NCI-H1417 (cell line): ENCODE results near the gene PDE4B.

ENCODE experiments used
- DNase-seq, 3 experiments: peaks; one replicate each; lab custom pipeline; 2025; lab: John Stamatoyannopoulos, UW

The PDE4B gene

DNA sequence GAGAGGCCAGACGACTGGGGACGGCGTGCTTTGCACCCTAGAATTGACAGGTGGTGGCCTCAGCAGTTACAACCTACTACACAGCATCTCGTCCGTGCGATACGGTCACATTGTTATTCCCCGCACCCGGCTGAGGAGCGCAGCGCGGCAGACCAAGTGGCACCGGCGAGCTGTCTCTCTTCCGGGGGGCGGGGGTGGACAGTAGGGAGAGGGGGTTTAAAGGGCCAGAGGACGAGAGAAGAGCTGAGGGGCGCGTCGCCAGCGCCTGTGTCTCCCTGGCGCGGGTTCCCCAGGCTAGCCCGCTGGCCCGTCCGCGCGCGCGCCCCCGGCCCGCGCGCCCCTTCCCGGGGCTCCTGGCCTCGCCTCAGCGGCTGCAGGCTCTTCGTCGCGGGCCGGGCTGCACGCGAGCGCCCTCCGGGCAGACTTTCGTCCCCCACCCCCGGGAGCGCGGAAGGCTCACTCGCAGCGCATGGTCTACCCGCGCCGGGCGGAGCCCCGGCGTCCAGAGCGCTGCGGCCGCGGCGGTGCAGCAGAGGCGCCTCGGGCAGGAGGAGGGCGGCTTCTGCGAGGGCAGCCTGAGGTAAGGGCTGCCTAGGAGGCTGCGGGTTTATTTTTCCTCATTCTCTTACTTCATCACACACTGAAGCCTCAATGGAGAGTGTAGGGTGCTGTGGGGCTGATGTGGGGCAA is at the start of gene PDE4B:
PDE4B (plus strand) TSS at position 227 of the 690 bp plus-strand sequence.
- peak; percentile 21 to 83 (median 79) for DNase-seq

DNA sequence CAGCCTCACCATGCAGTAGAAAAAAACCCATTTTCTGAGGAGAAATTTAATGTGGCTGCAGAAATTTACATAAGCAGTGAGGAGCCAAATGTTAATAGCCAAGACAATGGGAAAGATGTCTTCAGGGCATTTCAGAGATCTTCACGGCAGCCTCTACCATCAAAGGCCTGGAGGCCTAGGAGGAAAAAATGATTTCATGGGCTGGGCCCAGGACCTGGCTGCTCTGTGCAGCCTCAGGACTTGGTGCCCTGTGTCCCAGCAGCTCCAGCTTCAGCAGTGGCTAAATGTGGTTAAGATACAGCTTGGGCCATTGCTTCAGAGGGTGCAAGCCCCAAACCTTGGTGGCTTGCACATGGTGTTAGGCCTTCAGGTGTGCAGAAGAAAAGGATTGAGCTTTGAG is 48.0 kb upstream of the PDE4B start:
- no peak for DNase-seq

- no peak for DNase-seq
Observed at GRCh38 chr1:65751961-65752360, 40.7 kb upstream of the PDE4B start.

DNA sequence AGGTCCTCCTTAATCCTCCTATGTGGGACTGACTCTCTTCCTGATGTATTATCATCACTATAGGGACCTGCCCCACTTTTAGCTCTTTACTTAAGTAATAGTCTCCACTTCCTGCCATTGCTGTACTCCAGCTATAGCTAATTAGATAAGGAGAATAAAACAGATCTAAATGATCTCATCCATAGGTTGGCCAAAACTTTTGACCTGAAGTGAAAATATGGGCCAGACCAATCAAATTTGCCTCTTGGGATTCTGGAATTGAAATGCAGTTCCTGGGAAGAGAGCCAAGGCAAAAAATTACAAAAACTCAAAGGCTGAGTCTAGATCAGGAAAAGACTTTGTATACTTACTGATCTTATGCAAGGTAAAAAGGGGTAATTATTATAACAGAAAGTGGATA is 36.1 kb upstream of the PDE4B start:
- no peak for DNase-seq

DNA sequence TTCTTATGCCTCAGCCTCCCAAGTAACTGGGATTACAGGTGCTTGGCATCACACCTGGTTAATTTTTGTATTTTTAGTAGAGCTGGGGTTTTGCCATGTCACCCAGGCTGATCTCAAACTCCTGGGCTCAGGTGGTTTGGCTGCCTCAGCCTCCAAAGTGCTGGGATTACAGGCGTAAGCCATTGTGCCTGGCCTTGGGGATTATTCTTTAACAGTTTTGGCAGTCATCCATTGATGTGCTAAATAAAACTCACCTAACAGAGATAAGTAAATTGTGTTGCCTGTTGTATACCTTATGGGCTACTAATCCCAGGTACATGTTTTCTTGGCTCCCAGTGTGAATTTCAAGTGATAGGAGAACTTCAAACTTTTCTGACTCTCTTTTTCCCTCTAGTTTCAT is 35.2 kb upstream of the PDE4B start:
- DNase-seq: no peak

DNA sequence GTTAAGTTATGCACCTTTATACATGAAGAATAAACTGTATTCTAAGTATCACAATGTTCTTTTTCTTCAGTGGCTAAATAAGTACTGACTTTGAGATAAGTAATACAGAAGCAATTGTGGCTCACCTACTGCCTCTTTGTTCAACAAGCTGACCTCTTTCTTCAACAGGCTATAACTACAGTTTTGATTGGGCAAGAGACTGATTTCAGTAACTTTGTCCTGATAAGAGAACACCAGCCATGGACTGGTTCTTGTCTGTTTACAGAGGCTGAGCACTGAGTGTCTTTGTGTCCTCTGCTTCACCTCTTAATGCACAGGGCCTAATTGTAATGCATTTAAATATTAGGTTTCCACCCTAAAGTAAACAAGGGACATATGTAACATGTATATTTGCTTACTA is 34.6 kb upstream of the PDE4B start:
- DNase-seq: peak in 1 of 3 experiments; percentile 4

GRCh38 chr1:65759516-65759915 is 33.2 kb upstream of the PDE4B start:
- DNase-seq: no peak

DNA sequence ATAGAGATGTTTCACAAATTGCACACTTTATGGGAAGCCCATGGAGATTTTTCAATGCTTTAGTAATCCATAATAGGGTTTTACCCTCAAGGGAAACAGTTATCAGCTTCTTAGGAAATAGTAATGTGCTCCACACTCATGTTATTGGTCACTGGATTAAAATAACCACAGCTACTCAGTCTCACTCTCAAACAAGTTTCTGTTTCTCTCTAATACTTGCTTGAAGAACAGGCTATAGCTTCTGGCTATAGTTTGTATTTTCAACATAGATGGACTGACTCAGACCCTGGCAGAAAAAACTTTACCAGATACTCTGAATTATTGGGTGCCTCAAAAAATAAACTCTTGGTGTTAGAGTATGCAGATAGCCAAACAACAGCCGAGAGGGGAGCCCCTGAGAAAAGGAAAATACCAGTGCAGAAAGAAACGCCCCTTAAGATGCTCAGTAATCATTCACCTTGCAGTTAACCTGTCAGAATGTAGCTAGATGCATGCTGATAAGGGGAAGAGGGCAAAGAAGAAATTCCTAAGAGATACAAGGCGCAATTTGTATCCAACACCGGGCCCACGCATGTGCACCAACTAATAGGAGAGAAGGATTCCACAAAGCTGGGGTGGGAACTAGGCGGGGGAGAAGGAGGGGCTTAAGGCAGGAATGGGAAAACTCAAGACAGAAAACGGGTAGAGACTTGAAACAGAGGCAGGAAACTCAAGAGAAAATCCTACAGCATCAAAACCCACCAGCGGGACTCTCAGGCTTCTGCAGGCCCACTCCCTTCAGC is 30.4 kb upstream of the PDE4B start:
- DNase-seq: no peak

- DNase-seq: peak in 1 of 3 experiments; percentile 50
Observed at GRCh38 chr1:65764052-65764451, 28.6 kb upstream of the PDE4B start.

DNA sequence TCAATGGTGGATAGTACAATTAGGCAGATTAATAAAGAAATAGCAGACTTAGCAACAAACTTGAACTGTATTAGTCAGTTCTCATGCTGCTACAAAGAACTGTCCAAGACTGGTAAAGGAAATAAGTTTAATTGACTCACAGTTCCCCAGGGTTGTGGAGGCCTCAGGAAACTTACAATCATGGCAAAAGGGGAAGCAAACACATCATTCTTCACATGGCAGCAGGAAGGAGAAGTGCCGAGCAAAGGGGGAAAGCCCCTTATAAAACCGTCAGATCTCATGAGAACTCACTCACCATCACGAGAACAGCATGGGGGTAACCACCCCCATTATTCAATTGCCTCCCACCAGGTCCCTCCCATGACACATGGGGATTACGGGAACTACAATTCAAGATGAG is 27.1 kb upstream of the PDE4B start:
- DNase-seq: no peak

DNA sequence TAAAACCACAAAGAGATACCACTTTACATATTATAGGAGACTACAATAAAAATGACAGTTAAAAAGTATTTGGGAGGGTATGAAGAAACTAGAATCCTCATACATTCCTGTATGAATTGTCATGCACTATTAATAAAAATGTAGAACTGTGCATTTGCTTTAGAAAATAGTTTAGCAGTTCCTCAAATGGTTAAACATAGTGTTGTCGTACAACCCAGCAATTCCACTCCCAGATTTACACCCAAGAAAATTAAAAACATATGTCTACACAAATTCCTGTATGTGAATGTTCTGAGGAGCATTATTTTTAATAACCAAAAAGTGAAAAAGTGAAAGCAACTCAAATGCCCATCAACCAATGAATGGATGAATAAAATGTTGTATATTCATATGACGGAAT is 23.1 kb upstream of the PDE4B start:
- no peak for DNase-seq

- DNase-seq: no peak
Observed at GRCh38 chr1:65772607-65773006, 20.1 kb upstream of the PDE4B start.

DNA sequence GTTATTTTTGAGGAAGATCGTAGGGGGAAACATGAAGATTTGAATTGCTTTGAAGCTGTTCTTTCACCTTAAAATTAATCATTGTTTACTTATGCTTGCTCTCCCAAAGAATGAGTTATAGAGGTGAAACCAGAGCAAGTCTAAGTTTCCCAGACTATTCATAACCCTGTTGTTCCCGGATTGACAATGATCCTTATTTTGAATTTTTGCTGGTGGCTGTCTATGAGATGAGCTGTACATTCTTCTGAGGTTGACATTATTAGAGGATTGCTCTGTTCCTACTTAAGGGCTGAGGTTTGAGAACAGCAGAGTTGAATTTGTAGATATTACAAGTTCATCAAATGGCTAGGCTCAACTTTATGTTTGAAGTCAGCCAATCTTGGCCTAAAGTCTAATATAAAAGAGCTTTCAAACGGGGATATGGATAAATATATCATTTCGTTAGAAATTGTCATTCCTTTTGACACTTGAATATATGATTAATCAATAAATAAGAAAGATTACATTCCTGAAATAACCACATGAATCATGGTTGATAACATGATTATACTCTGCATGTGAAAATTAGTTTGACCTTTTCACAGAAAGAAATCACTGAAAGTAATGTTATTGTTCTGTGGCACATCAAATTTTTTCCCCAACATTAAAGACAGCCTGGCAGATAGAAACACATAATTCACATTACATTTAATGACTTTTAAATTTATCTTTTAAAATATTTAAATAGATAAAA is 19.1 kb upstream of the PDE4B start:
- DNase-seq: no peak

- no peak for DNase-seq
Observed at GRCh38 chr1:65788762-65789161, 3.9 kb upstream of the PDE4B start.

DNA sequence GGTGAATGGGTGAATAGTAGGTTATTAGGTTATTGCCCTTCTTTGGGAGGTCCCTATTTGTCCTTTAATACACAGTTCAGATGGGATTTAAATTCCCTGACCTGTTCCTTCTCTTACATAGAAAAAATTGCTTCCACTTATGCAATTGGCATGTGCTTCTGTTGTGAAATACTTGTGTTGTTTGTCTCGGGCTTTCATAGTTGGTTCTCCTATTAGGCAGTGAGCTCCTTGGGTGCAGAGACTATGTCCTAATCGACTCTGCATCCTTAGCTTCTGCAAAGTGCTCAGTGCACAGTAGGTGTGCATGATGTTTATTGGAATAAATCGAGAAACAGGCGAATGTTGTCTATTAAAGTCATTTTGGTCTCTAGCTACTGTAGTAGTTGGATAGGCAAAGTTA is 1.3 kb upstream of the PDE4B start:
- no peak for DNase-seq

DNA sequence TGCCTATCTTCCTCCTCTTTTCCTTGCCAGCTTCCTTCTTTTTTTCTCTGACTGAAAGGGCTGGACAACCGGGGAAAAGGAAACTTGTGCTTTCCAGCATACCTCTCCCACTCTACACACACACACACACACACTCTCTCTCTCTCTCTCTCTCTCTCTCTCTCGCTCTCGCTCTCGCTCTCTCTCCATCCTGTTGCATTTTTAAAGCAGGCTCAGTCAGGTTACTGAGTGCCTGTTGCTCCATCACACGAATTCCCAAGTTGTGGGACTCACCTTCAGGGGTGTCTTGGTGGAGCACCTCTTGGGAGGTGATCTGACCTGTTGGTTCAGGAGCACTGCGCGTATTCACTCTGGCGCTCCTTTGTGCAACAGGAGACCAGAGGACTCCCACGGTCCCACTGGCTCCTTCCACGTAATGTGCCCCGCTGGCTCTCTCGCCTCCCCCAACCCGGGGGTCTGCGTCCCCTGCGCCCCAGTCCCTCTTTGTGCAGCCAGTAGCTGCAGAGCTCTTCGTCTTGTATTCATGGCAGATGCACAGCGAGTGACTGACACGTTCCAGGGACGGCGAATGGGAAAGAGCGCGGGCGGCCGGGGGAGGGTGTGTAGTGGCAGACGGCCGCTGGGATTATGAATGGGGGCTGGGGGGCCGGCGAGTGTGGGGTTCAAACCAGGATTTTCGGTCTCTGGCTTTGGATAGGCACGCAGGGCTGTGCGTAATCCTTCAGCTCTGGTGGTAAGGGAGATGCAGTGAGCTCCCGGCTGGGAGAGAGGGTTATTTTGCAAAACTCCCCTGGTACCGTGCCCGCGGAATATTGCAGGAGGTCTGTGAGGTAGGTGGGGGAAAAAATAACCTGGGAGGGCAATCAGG is 660 bp upstream of the PDE4B start:
- DNase-seq: peak in 2 of 3 experiments; percentile 59 to 66

DNA sequence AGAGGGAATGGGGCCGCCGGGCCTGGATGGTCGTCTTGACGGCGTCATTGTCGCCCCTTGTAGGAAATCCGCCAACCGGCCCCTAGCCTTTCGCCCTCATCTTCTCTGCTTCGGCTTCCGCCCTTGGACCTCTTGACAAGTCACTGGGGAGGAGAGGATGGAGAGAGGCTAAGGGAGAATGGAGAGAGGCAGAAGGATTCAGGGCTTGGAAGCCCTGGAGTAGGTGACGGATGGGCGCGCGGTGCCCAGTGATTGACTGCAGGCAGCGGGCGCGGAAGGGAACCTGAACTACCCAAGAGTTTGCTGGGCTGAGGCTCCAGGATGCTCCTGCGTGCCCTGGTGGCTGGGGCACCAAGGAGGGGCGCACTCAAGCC is 651 bp downstream of the PDE4B start:
- DNase-seq: peak in 1 of 3 experiments; percentile 67

GRCh38 chr1:65795311-65795710 is 2.6 kb downstream of the PDE4B start:
- no peak for DNase-seq

DNA sequence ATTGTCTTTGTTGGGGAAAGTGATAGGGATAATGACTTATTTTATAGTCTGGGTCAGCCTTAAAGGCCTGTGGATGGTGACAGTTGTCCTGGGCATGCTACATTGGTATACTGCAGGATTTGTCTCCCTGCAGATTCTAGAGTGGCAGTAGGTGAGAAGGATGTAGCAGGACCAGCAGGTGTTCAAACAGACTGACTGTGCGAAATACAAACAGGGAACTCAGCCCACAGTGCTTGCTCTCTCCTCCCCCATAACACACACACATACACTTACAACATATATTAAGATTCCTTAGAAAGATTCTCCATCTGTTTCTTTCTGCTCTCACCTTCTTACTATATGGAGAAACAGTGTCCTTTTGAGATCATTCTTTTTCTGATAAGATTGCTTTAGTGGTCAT is 6.9 kb downstream of the PDE4B start:
- DNase-seq: peak in 2 of 3 experiments; percentile 10 to 67

DNA sequence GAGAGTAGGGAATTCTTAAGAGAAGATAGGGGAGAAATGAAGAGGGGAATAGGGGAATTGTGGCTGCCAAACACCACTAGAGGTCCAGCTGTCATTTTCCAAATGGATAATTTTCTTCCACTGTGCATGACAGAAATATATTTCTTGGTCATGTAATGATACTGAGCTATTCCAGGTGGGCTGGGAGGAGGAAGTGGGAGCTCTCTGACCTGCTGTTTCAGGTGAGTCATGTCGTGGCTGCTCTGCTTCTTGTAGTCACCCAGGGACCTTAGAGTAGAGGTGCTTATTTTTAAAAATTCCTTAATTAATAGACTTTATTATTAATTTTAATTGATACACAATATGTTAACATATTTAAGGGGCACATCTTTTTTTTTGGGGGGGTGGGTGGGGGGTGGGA is 11.9 kb downstream of the PDE4B start:
- no peak for DNase-seq

DNA sequence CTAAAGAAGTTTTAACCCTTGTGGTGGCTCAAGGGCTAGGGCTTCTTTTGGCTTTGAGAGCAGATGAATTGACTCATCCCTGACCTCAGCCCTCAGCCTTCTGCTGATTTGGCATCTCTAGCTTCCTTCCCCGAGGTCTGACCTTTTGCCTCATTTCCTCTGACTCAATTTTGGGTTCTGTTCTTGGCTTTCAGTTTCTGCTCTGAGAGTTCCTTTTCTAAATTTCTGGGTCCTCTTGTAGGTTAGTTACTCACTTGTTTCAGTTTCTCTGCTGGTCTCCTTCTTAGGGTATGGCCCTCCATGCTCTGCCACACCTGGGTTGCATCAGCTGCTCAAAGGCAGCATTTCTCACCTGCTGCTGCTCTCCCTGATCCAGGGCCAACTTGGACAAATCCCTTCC is 19.4 kb downstream of the PDE4B start:
- no peak for DNase-seq

GRCh38 chr1:65813956-65814355 is 21.3 kb downstream of the PDE4B start:
- peak in 2 of 3 experiments; percentile 18 to 30 for DNase-seq
